ENCODE data around the gene MEAF6. TPM values are rescaled to one million over a fixed set of nuclear protein-coding genes. Genes with fewer than 3 reads are reported as not detected.
A peak's percentile ranks its signal among the peaks of the same experiment; 100 is the strongest.

The MEAF6 gene
- total RNA-seq, 6 donors from 2014 or later: 59.9 to 131 (median 75.1) TPM

DNA sequence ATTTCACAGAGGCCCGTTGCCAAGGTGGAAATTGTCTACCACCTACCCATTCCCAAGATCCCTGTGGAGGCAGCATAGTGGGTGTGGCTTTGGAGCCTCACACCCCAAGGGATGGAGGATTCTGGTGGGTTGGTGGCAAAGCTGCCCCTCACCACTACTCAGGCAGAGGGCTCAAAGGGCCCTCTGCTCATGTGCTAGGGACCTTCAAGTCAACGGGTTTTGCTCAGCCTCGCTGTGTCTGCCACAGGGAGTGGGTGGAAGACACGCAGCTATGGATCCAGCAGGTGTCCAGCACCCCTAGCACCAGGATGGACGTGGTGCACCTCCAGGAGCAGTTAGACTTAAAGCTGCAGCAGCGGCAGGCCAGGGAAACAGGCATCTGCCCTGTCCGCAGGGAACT is 44.5 kb upstream of the MEAF6 start:
- WGBS, 2 donors: 97 to 99% methylated on average over 5 to 7 of the region's 7 CpGs
- ATAC-seq (ENCODE audit: low FRiP score in 2 of 2): no peak

DNA sequence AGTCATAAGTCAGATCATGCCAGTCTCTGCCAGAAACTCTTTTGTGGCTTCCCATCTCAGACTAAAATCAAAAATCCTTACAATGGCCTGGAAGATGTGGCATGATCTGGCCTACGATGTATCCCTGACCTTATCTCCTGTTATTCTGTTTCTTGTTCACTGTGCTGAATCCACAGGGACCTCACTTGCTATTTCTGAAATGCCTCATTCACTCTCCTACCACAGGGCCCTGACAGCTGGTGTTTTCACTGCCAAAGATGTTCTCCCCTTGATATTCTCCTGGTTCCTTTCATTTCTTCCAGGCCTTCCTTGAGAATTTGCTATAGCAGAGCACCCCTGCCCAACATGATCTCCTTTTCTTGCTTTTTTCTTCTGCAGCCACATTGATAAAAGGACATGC is 43.8 kb upstream of the MEAF6 start:
- Histone ChIP-seq H3K4me3 (no peak overlapping the region), H3K27ac (no peak overlapping the region), H3K36me3 (peaks cover 0 to 24% (median 9%) of the 10 kb centered on the region in 4 donors), H3K27me3 (no peaks in the 10 kb centered on the region), H3K9me3 (no peaks in the 10 kb centered on the region), H3K4me1 (peaks cover 11 to 33% (median 15%) of the 10 kb centered on the region in 4 donors)
- WGBS, 2 donors: 90% methylated on average over 1 of the region's 1 CpG
- DNase-seq (no peak), ATAC-seq (ENCODE audit: low FRiP score in 2 of 2) (no peak)
- TF ChIP-seq EP300 (IDR thresholded peaks at IDR 0.05): no peak

More for the DNA sequence above, 44.5 kb upstream of the MEAF6 start:
- H3K4me1 ChIP-seq: peaks cover 10 to 29% (median 14%) of the 10 kb centered on the region in 4 donors
- H3K27me3 ChIP-seq: no peaks in the 10 kb centered on the region
- no peak for TF ChIP-seq POLR2A (IDR thresholded peaks at IDR 0.05)
- no peak for TF ChIP-seq EP300 (IDR thresholded peaks at IDR 0.05)
- TF ChIP-seq, protein P1, sequence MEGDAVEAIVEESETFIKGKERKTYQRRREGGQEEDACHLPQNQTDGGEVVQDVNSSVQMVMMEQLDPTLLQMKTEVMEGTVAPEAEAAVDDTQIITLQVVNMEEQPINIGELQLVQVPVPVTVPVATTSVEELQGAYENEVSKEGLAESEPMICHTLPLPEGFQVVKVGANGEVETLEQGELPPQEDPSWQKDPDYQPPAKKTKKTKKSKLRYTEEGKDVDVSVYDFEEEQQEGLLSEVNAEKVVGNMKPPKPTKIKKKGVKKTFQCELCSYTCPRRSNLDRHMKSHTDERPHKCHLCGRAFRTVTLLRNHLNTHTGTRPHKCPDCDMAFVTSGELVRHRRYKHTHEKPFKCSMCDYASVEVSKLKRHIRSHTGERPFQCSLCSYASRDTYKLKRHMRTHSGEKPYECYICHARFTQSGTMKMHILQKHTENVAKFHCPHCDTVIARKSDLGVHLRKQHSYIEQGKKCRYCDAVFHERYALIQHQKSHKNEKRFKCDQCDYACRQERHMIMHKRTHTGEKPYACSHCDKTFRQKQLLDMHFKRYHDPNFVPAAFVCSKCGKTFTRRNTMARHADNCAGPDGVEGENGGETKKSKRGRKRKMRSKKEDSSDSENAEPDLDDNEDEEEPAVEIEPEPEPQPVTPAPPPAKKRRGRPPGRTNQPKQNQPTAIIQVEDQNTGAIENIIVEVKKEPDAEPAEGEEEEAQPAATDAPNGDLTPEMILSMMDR (IDR thresholded peaks at IDR 0.05): no peak
- no peak for TF ChIP-seq POLR2AphosphoS5 (IDR thresholded peaks at IDR 0.05)
- H3K9me3 ChIP-seq: no peaks in the 10 kb centered on the region
- no peak overlapping the region for H3K27ac ChIP-seq
- H3K36me3 ChIP-seq: peaks cover 0 to 26% (median 9%) of the 10 kb centered on the region in 4 donors
- no peak for DNase-seq
- H3K4me3 ChIP-seq: no peak overlapping the region

DNA sequence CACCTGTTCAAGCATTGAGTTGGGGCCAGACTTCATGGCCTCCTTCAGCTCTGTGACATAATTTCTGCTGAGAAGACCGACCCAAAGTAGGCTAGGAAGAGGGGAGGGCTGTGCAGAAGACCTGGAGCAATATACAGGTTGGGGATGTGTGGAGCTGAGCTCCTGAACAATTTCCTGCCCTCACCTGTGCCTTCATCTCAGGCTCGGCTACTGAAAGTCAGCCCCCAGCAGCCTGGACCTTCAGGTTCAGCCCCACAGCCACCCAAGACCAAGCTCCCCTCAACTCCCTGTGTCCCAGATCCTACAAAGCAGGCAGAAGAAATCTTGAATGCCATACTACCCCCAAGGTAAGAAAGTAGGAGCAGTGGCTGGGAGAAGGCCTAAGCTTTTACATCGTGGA is 42.8 kb upstream of the MEAF6 start:
- peak overlapping the region in 3 of 4 donors; percentile 43 to 52 (median 52) for H3K4me3 ChIP-seq
- no peaks in the 10 kb centered on the region for H3K27me3 ChIP-seq
- peaks cover 21 to 43% (median 24%) of the 10 kb centered on the region in 4 donors for H3K4me1 ChIP-seq
- H3K9me3 ChIP-seq: no peaks in the 10 kb centered on the region
- 80 to 92% methylated on average over 2 to 3 of the region's 3 CpGs for WGBS, 2 donors
- peak overlapping the region; percentile 49 to 65 (median 56) for H3K27ac ChIP-seq
- peaks cover 0 to 13% (median 4%) of the 10 kb centered on the region in 4 donors for H3K36me3 ChIP-seq
- no peak for TF ChIP-seq POLR2AphosphoS5 (IDR thresholded peaks at IDR 0.05)
- TF ChIP-seq POLR2A (IDR thresholded peaks at IDR 0.05): no peak
- TF ChIP-seq EP300 (IDR thresholded peaks at IDR 0.05): no peak
- TF ChIP-seq, protein P1 (IDR thresholded peaks at IDR 0.05): no peak
- DNase-seq: no peak
- ATAC-seq (ENCODE audit: low FRiP score in 2 of 2): peak in 1 of 2 donors; percentile 12

DNA sequence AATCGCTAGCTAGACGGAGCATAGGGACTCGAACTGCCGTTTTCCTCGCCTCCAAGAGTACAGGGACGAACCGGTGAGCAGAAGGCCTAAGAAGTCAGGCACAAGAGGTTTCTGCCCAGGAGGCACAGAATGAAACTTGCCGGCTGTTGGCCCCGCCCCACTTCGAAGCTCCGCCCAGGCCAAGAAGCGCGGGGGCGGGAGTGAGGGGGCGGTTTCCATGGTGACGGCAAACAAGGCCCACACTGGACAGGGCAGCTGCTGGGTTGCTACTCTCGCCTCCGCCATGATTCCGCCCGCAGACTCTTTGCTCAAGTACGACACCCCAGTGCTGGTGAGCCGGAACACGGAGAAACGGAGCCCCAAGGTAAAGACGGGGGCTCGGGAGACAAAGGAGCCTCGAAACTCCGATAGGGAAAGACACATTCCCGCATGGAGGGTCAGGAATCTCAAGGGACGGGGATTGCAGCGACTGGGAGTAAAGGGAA is 42.2 kb upstream of the MEAF6 start, which contains the start of gene DNALI1:
Gene DNALI1, plus strand, starts transcription at position 229 of the 485 bp plus-strand sequence. Its CDS starts 55 bp downstream, at position 284.
- Histone ChIP-seq H3K9me3 (no peaks in the 10 kb centered on the region), H3K4me1 (peaks cover 22 to 48% (median 25%) of the 10 kb centered on the region in 4 donors), H3K36me3 (peaks cover 0 to 7% (median 0%) of the 10 kb centered on the region in 4 donors), H3K27me3 (no peaks in the 10 kb centered on the region), H3K27ac (peak within 1 kb of the TSS; percentile 49 to 65 (median 56)), H3K4me3 (peak within 1 kb of the TSS in 3 of 4 donors; percentile 43 to 52 (median 52))
- peak; percentile 94 for ATAC-seq (ENCODE audit: low FRiP score in 2 of 2)
- peak; percentile 92 to 96 for DNase-seq
- TF ChIP-seq EP300 (IDR thresholded peaks at IDR 0.05) (no peak), POLR2A (IDR thresholded peaks at IDR 0.05) (peak in 2 of 4 donors; percentile 38 to 52), POLR2AphosphoS5 (IDR thresholded peaks at IDR 0.05) (peak; percentile 45)
- TF ChIP-seq, protein P1 (IDR thresholded peaks at IDR 0.05): no peak
- 15 to 21% methylated on average over 18 to 31 of the region's 31 CpGs for WGBS, 2 donors

DNA sequence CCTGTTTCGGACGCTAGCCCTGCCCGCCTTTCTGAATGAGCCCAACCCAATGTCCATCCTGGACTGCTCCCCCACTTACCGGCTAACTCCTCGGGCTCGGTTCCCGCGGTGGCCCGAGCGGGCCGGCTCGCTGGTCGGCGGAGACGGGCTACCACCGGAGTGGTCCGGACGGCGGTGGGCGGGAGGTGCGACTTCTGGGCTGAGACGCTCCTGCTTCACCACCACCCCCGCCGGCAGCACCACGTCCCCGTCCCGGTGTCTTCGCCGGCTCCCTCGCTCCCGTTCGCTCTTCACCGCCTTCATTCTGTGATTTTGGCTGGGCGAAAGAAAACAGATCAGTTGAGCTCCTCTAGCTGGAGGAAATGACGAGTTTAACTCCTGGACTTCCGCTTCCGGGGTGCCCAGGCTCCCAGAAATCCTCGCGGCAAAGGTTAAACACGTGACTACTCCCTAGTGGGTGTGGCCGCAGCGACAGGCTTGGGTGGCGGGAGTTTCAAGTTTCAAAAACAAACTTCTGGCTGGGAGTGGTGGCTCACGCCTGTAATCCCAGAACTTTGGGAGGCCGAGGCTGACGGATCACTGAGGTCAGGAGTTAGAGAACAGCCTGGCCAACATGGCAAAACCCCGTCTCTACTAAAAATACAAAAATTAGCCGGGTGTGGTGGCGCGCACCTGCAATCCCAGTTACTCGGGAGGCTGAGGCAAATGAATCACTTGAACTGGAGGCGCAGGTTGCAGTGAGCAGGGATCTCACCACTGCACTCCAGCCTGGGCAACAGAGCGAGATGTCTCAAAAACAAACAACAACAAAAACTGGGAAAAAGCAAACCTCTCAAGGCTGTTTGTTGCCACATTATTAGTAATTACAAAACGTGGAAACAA is 39.6 kb upstream of the MEAF6 start, which contains the start of gene SNIP1:
Gene SNIP1, minus strand, starts transcription at position 367 of the 882 bp plus-strand sequence. Its CDS starts 64 bp downstream, at position 303.
- 20 to 34% methylated on average over 18 to 35 of the region's 54 CpGs for WGBS, 2 donors
- H3K9me3 ChIP-seq: no peaks in the 10 kb centered on the region
- peak; percentile 92 to 95 for ATAC-seq (ENCODE audit: low FRiP score in 2 of 2)
- TF ChIP-seq, protein P1 (IDR thresholded peaks at IDR 0.05): peak in 2 of 6 experiments; percentile 11 to 18
- TF ChIP-seq POLR2A (IDR thresholded peaks at IDR 0.05) (peak in 3 of 4 donors; percentile 28 to 83 (median 78)), EP300 (IDR thresholded peaks at IDR 0.05) (peak in 1 of 4 donors; percentile 63), POLR2AphosphoS5 (IDR thresholded peaks at IDR 0.05) (peak; percentile 91 to 95)
- peaks cover 22 to 43% (median 25%) of the 10 kb centered on the region in 4 donors for H3K4me1 ChIP-seq
- DNase-seq: peak; percentile 90 to 93
- peak within 1 kb of the TSS; percentile 91 to 95 (median 94) for H3K27ac ChIP-seq
- H3K4me3 ChIP-seq: peak within 1 kb of the TSS; percentile 86 to 99 (median 98)
- H3K27me3 ChIP-seq: no peaks in the 10 kb centered on the region
- peaks cover 0 to 25% (median 9%) of the 10 kb centered on the region in 4 donors for H3K36me3 ChIP-seq

Data from upper lobe of left lung (tissue), 6 donors.